Measurements from ENCODE around the gene PPP1R26. TPM values are rescaled to one million over a fixed set of nuclear protein-coding genes. Genes with fewer than 3 reads are reported as not detected.
"Not testable (repeated sequence)": the region's sequence is repeated elsewhere in the genome, so short reads cannot be mapped to it uniquely, and the experiment has no call there.

Gene PPP1R26
- total and polyA plus RNA-seq, 12 donors = 3.3 to 34.8 (median 15.8) TPM

DNA sequence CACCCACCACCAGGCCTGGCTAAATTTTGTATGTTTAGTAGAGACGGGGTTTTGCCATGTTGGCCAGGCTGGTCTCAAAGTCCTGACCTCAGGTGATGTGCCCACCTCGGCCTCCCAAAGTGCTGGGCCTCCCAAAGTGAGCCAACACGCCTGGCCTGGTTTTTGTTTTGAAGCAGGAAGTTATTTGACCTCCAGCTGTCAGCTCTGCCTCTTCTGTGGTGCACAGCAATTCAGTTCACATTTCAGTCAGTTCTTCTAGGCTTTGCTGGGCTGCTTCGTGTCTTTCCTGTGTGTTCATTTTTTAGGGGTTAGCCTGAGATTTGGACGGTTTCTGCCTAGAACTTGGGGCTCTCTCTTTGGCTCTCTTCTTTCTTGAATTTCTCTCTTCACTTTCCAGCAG, 50.6 kb downstream of the PPP1R26 start:
- TF ChIP-seq, protein P1, sequence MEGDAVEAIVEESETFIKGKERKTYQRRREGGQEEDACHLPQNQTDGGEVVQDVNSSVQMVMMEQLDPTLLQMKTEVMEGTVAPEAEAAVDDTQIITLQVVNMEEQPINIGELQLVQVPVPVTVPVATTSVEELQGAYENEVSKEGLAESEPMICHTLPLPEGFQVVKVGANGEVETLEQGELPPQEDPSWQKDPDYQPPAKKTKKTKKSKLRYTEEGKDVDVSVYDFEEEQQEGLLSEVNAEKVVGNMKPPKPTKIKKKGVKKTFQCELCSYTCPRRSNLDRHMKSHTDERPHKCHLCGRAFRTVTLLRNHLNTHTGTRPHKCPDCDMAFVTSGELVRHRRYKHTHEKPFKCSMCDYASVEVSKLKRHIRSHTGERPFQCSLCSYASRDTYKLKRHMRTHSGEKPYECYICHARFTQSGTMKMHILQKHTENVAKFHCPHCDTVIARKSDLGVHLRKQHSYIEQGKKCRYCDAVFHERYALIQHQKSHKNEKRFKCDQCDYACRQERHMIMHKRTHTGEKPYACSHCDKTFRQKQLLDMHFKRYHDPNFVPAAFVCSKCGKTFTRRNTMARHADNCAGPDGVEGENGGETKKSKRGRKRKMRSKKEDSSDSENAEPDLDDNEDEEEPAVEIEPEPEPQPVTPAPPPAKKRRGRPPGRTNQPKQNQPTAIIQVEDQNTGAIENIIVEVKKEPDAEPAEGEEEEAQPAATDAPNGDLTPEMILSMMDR (IDR thresholded peaks at IDR 0.05) = no peak
- no peak for TF ChIP-seq POLR2A (IDR thresholded peaks at IDR 0.05)
- DNase-seq = peak in 1 of 7 donors; percentile 2
- no peak overlapping the region for H3K4me3 ChIP-seq
- no peaks in the 10 kb centered on the region for H3K27me3 ChIP-seq
- no peaks in the 10 kb centered on the region for H3K9me3 ChIP-seq (replicated peaks in 1 of 3)
- H3K4me1 ChIP-seq (replicated peaks in 1 of 2) = no peaks in the 10 kb centered on the region
- WGBS, 4 donors = 80 to 86% (median 82%) methylated on average over 5 of the region's 5 CpGs
- no peaks in the 10 kb centered on the region for H3K36me3 ChIP-seq (replicated peaks in 1 of 2)
- no peak overlapping the region for H3K27ac ChIP-seq
- intact Hi-C loops (cut with DNase I) = no loop called here

DNA sequence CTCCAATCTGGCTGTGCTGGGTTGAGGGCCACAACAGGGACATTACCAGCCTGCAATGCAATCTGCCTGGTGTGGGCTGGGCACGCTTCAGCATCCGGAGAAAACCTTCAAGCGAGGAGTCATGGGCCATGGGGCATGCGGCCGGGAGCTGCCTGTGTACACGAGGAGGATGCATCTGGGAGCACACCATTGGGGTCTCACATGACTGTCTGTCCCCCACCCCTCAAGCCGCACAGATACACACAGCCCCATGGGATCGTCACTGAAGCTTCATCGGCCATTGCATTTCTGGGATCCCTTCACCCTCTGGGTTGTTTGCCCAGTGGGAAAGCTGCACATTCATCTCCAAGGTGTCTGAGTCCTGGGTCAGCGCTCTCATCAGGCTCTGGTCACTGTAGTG, 51.5 kb downstream of the PPP1R26 start:
- no peak for DNase-seq
- 91 to 100% (median 96%) methylated on average over 3 to 10 of the region's 10 CpGs for WGBS, 4 donors

DNA sequence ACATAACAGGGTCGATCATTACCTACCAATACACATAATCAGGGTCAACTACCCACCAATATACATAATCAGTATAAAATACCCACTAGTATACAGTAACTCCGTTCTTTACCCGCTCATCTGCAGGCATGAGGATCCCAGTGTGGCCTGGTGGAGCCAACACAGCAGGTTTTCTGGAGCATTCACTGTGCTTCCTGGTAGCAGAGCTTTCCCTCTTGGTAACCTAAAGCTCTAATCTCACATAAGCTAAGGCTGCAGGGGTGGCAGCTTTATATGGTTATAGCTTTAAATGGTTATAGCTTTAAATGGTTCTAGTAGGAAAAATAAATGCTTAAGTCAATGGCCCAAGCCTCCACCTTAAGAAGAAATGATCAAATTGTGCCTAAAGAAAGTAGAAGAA, 53.5 kb downstream of the PPP1R26 start:
- Histone ChIP-seq H3K27me3 (no peaks in the 10 kb centered on the region), H3K4me1 (replicated peaks in 1 of 2) (no peaks in the 10 kb centered on the region), H3K36me3 (replicated peaks in 1 of 2) (no peaks in the 10 kb centered on the region), H3K27ac (no peak overlapping the region), H3K4me3 (no peak overlapping the region), H3K9me3 (replicated peaks in 1 of 3) (no peaks in the 10 kb centered on the region)
- TF ChIP-seq, protein P1 (IDR thresholded peaks at IDR 0.05) = no peak
- TF ChIP-seq POLR2A (IDR thresholded peaks at IDR 0.05) = no peak
- intact Hi-C loops (cut with DNase I) = no loop called here
- 84 to 97% (median 93%) methylated on average over 3 of the region's 3 CpGs for WGBS, 4 donors
- no peak for DNase-seq

More for the DNA sequence above, 51.5 kb downstream of the PPP1R26 start:
- no peaks in the 10 kb centered on the region for H3K9me3 ChIP-seq (replicated peaks in 1 of 3)
- TF ChIP-seq, protein P1 (IDR thresholded peaks at IDR 0.05) = no peak
- TF ChIP-seq POLR2A (IDR thresholded peaks at IDR 0.05) = no peak
- intact Hi-C loops (cut with DNase I) = no loop called here
- H3K27me3 ChIP-seq = no peaks in the 10 kb centered on the region
- H3K27ac ChIP-seq = no peak overlapping the region
- no peaks in the 10 kb centered on the region for H3K4me1 ChIP-seq (replicated peaks in 1 of 2)
- no peak overlapping the region for H3K4me3 ChIP-seq
- no peaks in the 10 kb centered on the region for H3K36me3 ChIP-seq (replicated peaks in 1 of 2)

DNA sequence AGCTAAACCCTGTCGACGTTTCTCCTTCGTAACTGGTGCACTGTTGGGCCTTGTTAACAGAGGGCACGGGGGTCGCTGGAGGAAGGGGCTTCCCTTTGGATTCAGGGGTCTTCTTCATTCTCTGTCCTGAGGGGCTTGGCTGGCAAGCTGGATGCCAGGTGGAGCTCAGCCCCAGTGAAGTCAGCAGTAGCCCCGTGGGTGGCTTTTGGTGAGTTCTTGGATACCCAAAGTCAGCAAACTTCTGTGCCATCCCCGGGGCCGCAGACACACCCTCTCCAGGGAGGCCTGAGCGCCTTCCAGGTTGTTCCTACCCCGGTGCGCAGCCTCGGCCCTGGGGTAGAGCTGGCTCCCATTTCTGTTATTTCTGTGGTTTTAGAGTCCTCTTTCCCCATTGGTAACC, 54.1 kb downstream of the PPP1R26 start:
- Histone ChIP-seq H3K36me3 (replicated peaks in 1 of 2) (no peaks in the 10 kb centered on the region), H3K27me3 (no peaks in the 10 kb centered on the region), H3K9me3 (replicated peaks in 1 of 3) (no peaks in the 10 kb centered on the region), H3K4me3 (no peak overlapping the region), H3K27ac (no peak overlapping the region), H3K4me1 (replicated peaks in 1 of 2) (no peaks in the 10 kb centered on the region)
- WGBS, 4 donors = 89 to 93% (median 91%) methylated on average over 7 to 12 of the region's 12 CpGs
- intact Hi-C loops (cut with DNase I) = no loop called here
- peak in 1 of 7 donors; percentile 6 for DNase-seq
- no peak for TF ChIP-seq POLR2A (IDR thresholded peaks at IDR 0.05)
- TF ChIP-seq, protein P1 (IDR thresholded peaks at IDR 0.05) = no peak

DNA sequence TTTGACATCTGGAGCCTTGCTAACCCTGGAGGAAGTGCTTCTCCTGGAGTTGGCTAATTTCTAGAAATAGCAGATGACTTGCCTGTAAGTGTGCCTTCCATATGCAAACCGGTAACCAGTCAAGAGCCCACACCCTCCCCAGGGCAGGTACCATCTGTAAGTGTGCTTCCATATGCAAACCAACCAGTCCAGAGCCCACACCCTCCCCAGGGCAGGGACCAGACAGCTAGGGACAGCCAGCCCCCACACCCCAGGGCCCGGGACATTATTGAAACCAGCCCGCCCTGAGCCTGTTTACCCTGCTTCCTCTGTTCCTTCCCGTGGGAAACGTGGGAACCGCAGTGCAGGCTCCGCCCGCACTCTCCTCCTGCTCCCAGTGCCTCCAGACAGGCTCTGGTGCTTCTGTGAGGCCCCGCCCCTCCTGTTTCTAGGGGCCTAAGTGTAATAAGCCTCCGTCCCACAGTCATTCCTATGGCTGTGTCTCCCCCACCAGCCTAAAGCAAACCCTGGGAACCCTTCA, 54.7 kb downstream of the PPP1R26 start:
- DNase-seq; H3K27ac ChIP-seq; H3K4me3 ChIP-seq; H3K9me3 ChIP-seq (replicated peaks in 1 of 3); intact Hi-C loops (cut with DNase I); H3K27me3 ChIP-seq; H3K36me3 ChIP-seq (replicated peaks in 1 of 2); H3K4me1 ChIP-seq (replicated peaks in 1 of 2): not testable (repeated sequence)
- WGBS, 4 donors = 49 to 78% (median 59%) methylated on average over 4 to 10 of the region's 10 CpGs

DNA sequence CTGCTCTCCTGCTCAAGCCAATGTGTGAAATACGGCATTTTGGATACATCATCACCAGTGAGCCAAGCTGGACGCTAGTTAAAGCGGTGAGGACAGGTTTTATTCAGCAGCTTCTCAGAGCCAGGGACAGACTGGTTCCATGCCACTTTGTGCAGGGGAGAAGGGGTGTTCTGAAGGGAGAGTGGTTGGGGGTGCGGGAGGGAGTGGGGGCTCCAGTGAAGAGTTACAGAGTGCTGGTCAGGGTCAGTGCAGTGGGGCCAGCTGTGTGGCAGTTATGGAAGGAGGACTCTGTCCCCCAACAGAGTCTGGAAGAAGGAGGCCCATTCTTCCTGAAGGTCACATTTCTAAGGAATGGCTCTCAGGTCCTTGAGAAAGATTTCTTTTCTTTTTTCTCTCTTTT, 55.2 kb downstream of the PPP1R26 start:
- H3K4me1 ChIP-seq (replicated peaks in 1 of 2); H3K4me3 ChIP-seq; intact Hi-C loops (cut with DNase I); H3K27me3 ChIP-seq; H3K36me3 ChIP-seq (replicated peaks in 1 of 2); H3K9me3 ChIP-seq (replicated peaks in 1 of 3); H3K27ac ChIP-seq: not testable (repeated sequence)
- WGBS, 4 donors = 70 to 100% (median 80%) methylated on average over 1 to 4 of the region's 4 CpGs
- peak in 1 of 7 donors; percentile 8 for DNase-seq

DNA sequence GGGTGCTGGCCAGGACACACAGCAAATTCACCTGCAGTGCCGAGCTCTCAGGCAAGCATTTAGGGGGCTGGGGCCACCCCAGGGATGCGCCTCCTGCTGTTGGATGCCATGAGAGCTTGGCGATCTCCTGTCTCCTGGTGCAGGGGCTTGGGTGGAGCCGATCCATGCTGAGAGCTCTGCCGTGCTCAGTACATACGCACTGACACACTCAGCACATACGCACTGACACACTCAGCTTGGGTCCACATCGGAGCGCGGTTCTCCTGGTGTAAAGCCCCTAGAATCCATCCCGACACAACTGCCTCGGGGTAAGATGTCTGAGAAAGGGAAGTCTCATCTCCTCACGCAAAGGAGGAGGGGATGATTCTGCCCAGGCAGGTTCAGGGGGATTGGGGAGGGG, 56.0 kb downstream of the PPP1R26 start:
- WGBS, 4 donors = 22 to 87% (median 83%) methylated on average over 1 to 13 of the region's 13 CpGs
- H3K27me3 ChIP-seq; H3K4me3 ChIP-seq; intact Hi-C loops (cut with DNase I); H3K9me3 ChIP-seq (replicated peaks in 1 of 3); H3K27ac ChIP-seq; H3K36me3 ChIP-seq (replicated peaks in 1 of 2); H3K4me1 ChIP-seq (replicated peaks in 1 of 2): not testable (repeated sequence)
- peak in 1 of 7 donors; percentile 3 for DNase-seq
